ENCODE measurements around the gene PHACTR3. TPM values are rescaled to one million over a fixed set of nuclear protein-coding genes. Genes with fewer than 3 reads are reported as not detected.

PHACTR3 gene
- total RNA-seq (2022; extraction: Qiagen RNA extraction) = 0.06 to 0.07 TPM in 2 of 5 replicates, not detected in the others

GRCh38 chr20:59603781-59604541 is at the start of gene PHACTR3:
TSS of gene PHACTR3 (plus strand) at chr20:59604540. CDS start at chr20:59605015, 475 bp downstream.

Measured in A549 treated with CORT108297 at 1 μM for 4 hours (cell line).